HCT116 (cell line): ENCODE results near the gene EPHB3. TPM values are rescaled to one million over a fixed set of nuclear protein-coding genes. Genes with fewer than 3 reads are reported as not detected.

ENCODE experiments used
- ATAC-seq: fragments of 200-7000 bp; cut with Tn5 transposase; 2 replicates; pipeline ENCODE4 v1.9.1; 2020; ENCODE audit warnings: mild to moderate bottlenecking, moderate library complexity
- BruUV-seq: library from RNA; stranded (reverse); fragments of 400-500 nt; replicated peaks from 2 replicates; lab custom pipeline; 2021; lab: Mats Ljungman, UMichigan
- CTCF ChIA-PET: fragments of 300-600 bp; sonication (Branson Sonifier 250); formaldehyde crosslinking; loops from one replicate; lab custom pipeline; 2021; ENCODE audit warnings: antibody characterized with exemption; lab: Charles Lee
- POLR2A ChIA-PET: fragments of 300-600, 350-600 bp; sonication (Branson Sonifier 250); formaldehyde crosslinking; loops from one replicate; lab custom pipeline; 2021; ENCODE audit warnings: antibody characterized with exemption; lab: Charles Lee
- RAD21 ChIA-PET, 2 experiments: fragments of 300-600 bp; sonication (Branson Sonifier 250); formaldehyde crosslinking; loops; one replicate each; lab custom pipeline; 2023; ENCODE audit warnings: low total read pairs in 2 of 2; ENCODE audit not compliant: uncharacterized antibody in 2 of 2, unreplicated experiment in 2 of 2, low non-redundant PET in 1 of 2; lab: Charles Lee
- DNase-seq: peaks from one replicate; pipeline ENCODE4 v3.0.0-alpha.2; 2010; ENCODE audit warnings: low read depth, low spot score
- H2AFZ ChIP-seq: fragments of 200-600 bp; shearing (Covaris generic), sonication (generic); 2 replicates; pipeline ENCODE4 v1.6.1; 2017; ENCODE audit warnings: low read depth, mixed run types, mixed read lengths, antibody characterized with exemption, low read length; ENCODE audit not compliant: poor library complexity, severe bottlenecking
- H3K27ac ChIP-seq: 2 replicates; pipeline ENCODE4 v1.5.1; 2012; ENCODE audit warnings: low read depth, low read length
- H3K27me3 ChIP-seq: fragments of 200-600 bp; sonication (generic); 2 replicates; pipeline ENCODE4 v1.6.1; 2016; ENCODE audit warnings: mixed run types, low read length, mixed read lengths; ENCODE audit not compliant: insufficient read depth
- H3K36me3 ChIP-seq, 2 experiments: fragments of 200-500 bp in 1 of 2; fragments of 200-600 bp in 1 of 2; sonication (Bioruptor generic) in 1 of 2; sonication (generic) in 1 of 2; 2 replicates each; pipeline versions ENCODE4 v1.5.1 to v1.6.1; 2014 to 2016; ENCODE audit warnings: low read length in 2 of 2, inconsistent platforms in 1 of 2, mixed read lengths in 1 of 2, mixed run types in 1 of 2; ENCODE audit not compliant: insufficient read depth in 2 of 2, control insufficient read depth in 1 of 2
- H3K4me1 ChIP-seq, 2 experiments: fragments of 200-600 bp in 1 of 2; sonication (generic) in 1 of 2; 2 replicates each; pipeline versions ENCODE4 v1.5.1 to v1.6.1; 2012 to 2017; ENCODE audit warnings: low read length in 2 of 2, inconsistent platforms in 1 of 2, mild to moderate bottlenecking in 1 of 2, mixed read lengths in 1 of 2, mixed run types in 1 of 2, moderate library complexity in 1 of 2; ENCODE audit not compliant: insufficient read depth in 2 of 2, control insufficient read depth in 1 of 2
- H3K4me2 ChIP-seq: fragments of 200-600 bp; sonication (generic); 2 replicates; pipeline ENCODE4 v1.6.1; 2017; ENCODE audit warnings: mixed run types, low read length, mixed read lengths
- H3K4me3 ChIP-seq, 2 experiments: fragments of 200-600 bp in 1 of 2; sonication (generic) in 1 of 2; replicated peaks in 1 of 2; 2 replicates each; pipeline ENCODE4 v1.5.1; 2011 to 2016; ENCODE audit warnings: low read length in 2 of 2, control low read depth in 1 of 2, low read depth in 1 of 2, mild to moderate bottlenecking in 1 of 2, mixed read lengths in 1 of 2, mixed run types in 1 of 2
- H3K79me2 ChIP-seq: fragments of 200-600 bp; sonication (generic); 2 replicates; pipeline ENCODE4 v1.6.1; 2017; ENCODE audit warnings: mild to moderate bottlenecking, mixed run types, low read length, moderate library complexity, mixed read lengths; ENCODE audit not compliant: insufficient read depth
- H3K9ac ChIP-seq: fragments of 200-600 bp; sonication (generic); 2 replicates; pipeline ENCODE4 v1.6.1; 2016; ENCODE audit warnings: low read length, mixed read lengths
- H3K9me2 ChIP-seq: fragments of 200-600 bp; sonication (generic), shearing (Covaris generic); 2 replicates; pipeline ENCODE4 v1.6.1; 2017; ENCODE audit warnings: mixed run types, mild to moderate bottlenecking, moderate library complexity; ENCODE audit not compliant: insufficient read depth
- H3K9me3 ChIP-seq, 2 experiments: fragments of 200-500 bp in 1 of 2; fragments of 200-600 bp in 1 of 2; sonication (Bioruptor generic) in 1 of 2; sonication (generic) in 1 of 2; 2 replicates each; pipeline ENCODE4 v1.6.1; 2014 to 2017; ENCODE audit warnings: low read length in 2 of 2, mixed read lengths in 2 of 2, inconsistent platforms in 1 of 2, low read depth in 1 of 2, mild to moderate bottlenecking in 1 of 2, mixed run types in 1 of 2, moderate library complexity in 1 of 2; ENCODE audit not compliant: control insufficient read depth in 1 of 2, insufficient read depth in 1 of 2
- H4K20me1 ChIP-seq: fragments of 200-600 bp; sonication (generic), shearing (Covaris generic); 2 replicates; pipeline ENCODE4 v1.6.1; 2017; ENCODE audit warnings: mixed run types, mild to moderate bottlenecking, moderate library complexity; ENCODE audit not compliant: insufficient read depth
- CBX3 ChIP-seq: IDR thresholded peaks from 2 replicates; pipeline ENCODE4 v1.6.1; 2012; ENCODE audit warnings: low read depth
- EGR1 ChIP-seq: IDR thresholded peaks from 2 replicates; pipeline ENCODE4 v1.6.1; 2012; ENCODE audit warnings: low read depth
- ELF1 ChIP-seq: IDR thresholded peaks from 2 replicates; pipeline ENCODE4 v1.6.1; 2012; ENCODE audit warnings: low read depth, borderline replicate concordance
- EZH2 ChIP-seq: fragments of 200-600 bp; sonication (generic); IDR thresholded peaks from 2 replicates; pipeline ENCODE4 v1.6.1; 2017; ENCODE audit warnings: antibody characterized with exemption, mixed run types
- EZH2phosphoT487 ChIP-seq: fragments of 200-600 bp; IDR thresholded peaks from 2 replicates; pipeline ENCODE4 v1.6.1; 2018; ENCODE audit warnings: antibody characterized with exemption, borderline replicate concordance
- FOSL1 ChIP-seq: IDR thresholded peaks from 2 replicates; pipeline ENCODE4 v1.6.1; 2012; ENCODE audit warnings: low read depth
- POLR2AphosphoS5 ChIP-seq: IDR thresholded peaks from 2 replicates; pipeline ENCODE4 v1.6.1; 2011; ENCODE audit warnings: mild to moderate bottlenecking, low read depth, low read length, moderate library complexity
- RAD21 ChIP-seq: IDR thresholded peaks from 2 replicates; pipeline ENCODE4 v1.6.1; 2012; ENCODE audit warnings: low read depth, mild to moderate bottlenecking
- SIN3A ChIP-seq: IDR thresholded peaks from 2 replicates; pipeline ENCODE4 v1.6.1; 2012; ENCODE audit warnings: low read depth
- SP1 ChIP-seq: IDR thresholded peaks from 2 replicates; pipeline ENCODE4 v1.6.1; 2012; ENCODE audit warnings: low read depth
- TCF7L2 ChIP-seq: IDR thresholded peaks from 2 replicates; pipeline ENCODE4 v1.7.0; 2011; ENCODE audit warnings: borderline replicate concordance, inconsistent platforms; ENCODE audit not compliant: insufficient read depth, insufficient read length; ENCODE audit errors: extremely low read depth
- intact Hi-C: fragments of 100-400 bp; cut with micrococcal nuclease; formaldehyde crosslinking; loops from 2 replicates; pipeline ENCODE4 v1.10.0; 2022
- total RNA-seq: library from RNA; stranded (reverse); gene quantifications from one replicate; pipeline ENCODE4 v1.2.1, GENCODE V29; 2021; ENCODE audit not compliant: unreplicated experiment

The EPHB3 gene
- total RNA-seq, 1 experiment from 2014 or later, result 6.5 TPM

GRCh38 chr3:184596233-184596632, 34.6 kb downstream of the EPHB3 start:
- TF ChIP-seq SP1 (no peak), EGR1 (no peak), RAD21 (no peak), EZH2 (no peak), TCF7L2 (no peak), POLR2AphosphoS5 (no peak)
- ATAC-seq (no peak), DNase-seq (no peak)
- H3K9ac ChIP-seq, result no peak overlapping the region
- intact Hi-C loops, result no loop called here
- H3K9me3 ChIP-seq, result no peaks in the 10 kb centered on the region
- H3K4me1 ChIP-seq, result no peaks in the 10 kb centered on the region
- H3K4me2 ChIP-seq, result no peak overlapping the region
- no peaks in the 10 kb centered on the region for H3K9me2 ChIP-seq
- no peak overlapping the region for H3K4me3 ChIP-seq
- ChIA-PET CTCF (no interaction called here), RAD21 (no interaction called here), POLR2A (no interaction called here)
- H3K27ac ChIP-seq, result no peak overlapping the region
- H4K20me1 ChIP-seq, result no peaks in the 10 kb centered on the region
- H3K79me2 ChIP-seq, result no peaks in the 10 kb centered on the region
- no peaks in the 10 kb centered on the region for H3K27me3 ChIP-seq
- no TSS peak for BruUV-seq
- H2AFZ ChIP-seq, result no peak overlapping the region
- H3K36me3 ChIP-seq, result no peaks in the 10 kb centered on the region

- ATAC-seq (no peak), DNase-seq (no peak)
- Histone ChIP-seq H3K36me3 (no peaks in the 10 kb centered on the region), H3K9me3 (no peaks in the 10 kb centered on the region), H3K9ac (no peak overlapping the region), H3K79me2 (no peaks in the 10 kb centered on the region), H2AFZ (no peak overlapping the region), H3K4me2 (no peak overlapping the region), H3K4me1 (no peaks in the 10 kb centered on the region), H3K27ac (no peak overlapping the region), H3K27me3 (no peaks in the 10 kb centered on the region), H4K20me1 (no peaks in the 10 kb centered on the region), H3K4me3 (no peak overlapping the region), H3K9me2 (no peaks in the 10 kb centered on the region)
- TF ChIP-seq ELF1 (no peak), SIN3A (no peak), RAD21 (no peak), CBX3 (no peak), FOSL1 (no peak), EZH2phosphoT487 (no peak)
- no TSS peak for BruUV-seq
- POLR2A ChIA-PET, result no interaction called here
- intact Hi-C loops, result no loop called here
- CTCF ChIA-PET, result no interaction called here
- RAD21 ChIA-PET, result no interaction called here
Observed at GRCh38 chr3:184596886-184597575, 35.4 kb downstream of the EPHB3 start.
